Neural cell (in vitro differentiated cells): ENCODE measurements around the gene LRRC27.

ENCODE experiments used
- TAF1 ChIP-seq: IDR thresholded peaks from 2 replicates; pipeline ENCODE4 v1.6.1; 2012; ENCODE audit warnings: low read depth
- TF ChIP-seq, protein P1 (sequence below): fragments of 450-650 bp; IDR thresholded peaks from 2 replicates; pipeline ENCODE4 v1.5.1; 2014; ENCODE audit warnings: antibody characterized with exemption, mild to moderate bottlenecking, moderate library complexity; ENCODE audit not compliant: poor library complexity, severe bottlenecking

DNA sequence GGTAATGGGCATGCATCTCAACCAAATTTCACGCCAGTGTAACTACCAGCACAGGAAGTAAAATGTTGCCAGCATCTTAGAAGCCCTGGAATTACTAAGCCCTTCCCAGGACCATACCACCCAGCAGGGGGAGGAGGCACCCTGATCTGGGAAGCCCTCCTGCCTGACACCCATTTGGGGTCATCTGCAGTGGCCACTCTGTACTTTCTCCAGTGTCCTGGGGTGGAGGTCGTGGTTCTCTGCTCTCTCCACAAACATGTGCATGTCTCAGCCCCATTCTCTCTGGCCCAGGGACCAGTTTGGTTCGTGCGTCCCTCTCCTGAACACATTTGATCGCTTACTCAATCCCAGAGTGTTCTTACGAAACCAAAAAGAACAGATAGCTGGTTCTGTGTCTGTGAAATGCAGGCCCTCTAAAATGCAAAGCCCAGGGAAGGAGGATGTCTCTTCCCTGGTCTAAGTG, 9.4 kb upstream of the LRRC27 start:
- TF ChIP-seq, protein P1, sequence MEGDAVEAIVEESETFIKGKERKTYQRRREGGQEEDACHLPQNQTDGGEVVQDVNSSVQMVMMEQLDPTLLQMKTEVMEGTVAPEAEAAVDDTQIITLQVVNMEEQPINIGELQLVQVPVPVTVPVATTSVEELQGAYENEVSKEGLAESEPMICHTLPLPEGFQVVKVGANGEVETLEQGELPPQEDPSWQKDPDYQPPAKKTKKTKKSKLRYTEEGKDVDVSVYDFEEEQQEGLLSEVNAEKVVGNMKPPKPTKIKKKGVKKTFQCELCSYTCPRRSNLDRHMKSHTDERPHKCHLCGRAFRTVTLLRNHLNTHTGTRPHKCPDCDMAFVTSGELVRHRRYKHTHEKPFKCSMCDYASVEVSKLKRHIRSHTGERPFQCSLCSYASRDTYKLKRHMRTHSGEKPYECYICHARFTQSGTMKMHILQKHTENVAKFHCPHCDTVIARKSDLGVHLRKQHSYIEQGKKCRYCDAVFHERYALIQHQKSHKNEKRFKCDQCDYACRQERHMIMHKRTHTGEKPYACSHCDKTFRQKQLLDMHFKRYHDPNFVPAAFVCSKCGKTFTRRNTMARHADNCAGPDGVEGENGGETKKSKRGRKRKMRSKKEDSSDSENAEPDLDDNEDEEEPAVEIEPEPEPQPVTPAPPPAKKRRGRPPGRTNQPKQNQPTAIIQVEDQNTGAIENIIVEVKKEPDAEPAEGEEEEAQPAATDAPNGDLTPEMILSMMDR, result no peak
- no peak for TF ChIP-seq TAF1
